Measurements from ENCODE around the gene TVP23A. TPM values are rescaled to one million over a fixed set of nuclear protein-coding genes. Genes with fewer than 3 reads are reported as not detected.

TVP23A gene
- total and polyA plus RNA-seq, 10 of the 15 experiments (the other 5 are each of a cell fraction or from before 2014, with no cell fraction given) = 1.1 to 6.4 (median 2.2) TPM

GRCh38 chr16:10822702-10823101 is 4.1 kb upstream of the TVP23A start:
- SMC1A ChIA-PET (ENCODE audit: uncharacterized antibody, unreplicated experiment) = interaction anchor here (1.5 kb wide), 1 partner anchor 10 kb away, joined by 8 read pairs; no protein-coding TSS in a partner anchor
- ATAC-seq (no peak), FAIRE-seq (no peak), DNase-seq (ENCODE audit: low read depth, low spot score) (no peak)
- peaks cover 26% of the 10 kb centered on the region for H3K4me1 ChIP-seq (ENCODE audit: control insufficient read depth, insufficient read depth, low read length)
- H3K79me2 ChIP-seq (ENCODE audit: control insufficient read depth, insufficient read depth, low read length) = no peaks in the 10 kb centered on the region
- POLR2A ChIA-PET = interaction anchor here (0.8 kb wide), 1 partner anchor 47 kb away, joined by 3 read pairs; no protein-coding TSS in a partner anchor
- H3K36me3 ChIP-seq (ENCODE audit: control insufficient read depth in 2 of 2, insufficient read depth in 2 of 2, low read length in 1 of 2) = no peaks in the 10 kb centered on the region
- RAD21 ChIA-PET (ENCODE audit: unreplicated experiment) = interaction anchor here (1.0 to 1.3 kb wide), 2 partner anchors 11 to 308 kb away, joined by 3 to 4 read pairs; no protein-coding TSS in a partner anchor
- in situ Hi-C loops (cut with MboI) (no loop called here), intact Hi-C loops (cut with micrococcal nuclease; ENCODE audit: unreplicated experiment) (no loop called here)
- CTCF ChIA-PET = no interaction called here
- no peaks in the 10 kb centered on the region for H4K20me1 ChIP-seq (ENCODE audit: control insufficient read depth, insufficient read depth)
- no peak for TF ChIP-seq FOS (IDR thresholded peaks at IDR 0.05; ENCODE audit: borderline replicate concordance, extremely low read depth, insufficient read length)
- no peak for TF ChIP-seq JUND (IDR thresholded peaks at IDR 0.05; ENCODE audit: low read depth, low read length)
- no peak for TF ChIP-seq CEBPZ (IDR thresholded peaks at IDR 0.05; ENCODE audit: low read depth, low read length)
- TF ChIP-seq PAX5 (IDR thresholded peaks at IDR 0.05; ENCODE audit: borderline replicate concordance, low read depth, low read length) = no peak
- TF ChIP-seq KDM1A (IDR thresholded peaks at IDR 0.05; ENCODE audit: borderline replicate concordance) = no peak
- TF ChIP-seq MEF2B (IDR thresholded peaks at IDR 0.05; ENCODE audit: partially characterized antibody, poor library complexity, severe bottlenecking) = no peak
- no peak for TF ChIP-seq TAF1 (IDR thresholded peaks at IDR 0.05; ENCODE audit: borderline replicate concordance, low read depth, low read length)
- TF ChIP-seq CUX1 (IDR thresholded peaks at IDR 0.05; ENCODE audit: insufficient replicate concordance, low read depth, low read length) = no peak
- no peak for TF ChIP-seq ATF7 (IDR thresholded peaks at IDR 0.05; ENCODE audit: low read depth)
- no peak for TF ChIP-seq ZBED1 (IDR thresholded peaks at IDR 0.05; ENCODE audit: borderline replicate concordance)
- TF ChIP-seq SIN3A (IDR thresholded peaks at IDR 0.05; ENCODE audit: low read depth, low read length) = no peak
- no peak overlapping the region; the same call in 1 of the 2 replicates for H3K27ac ChIP-seq (ENCODE audit: control insufficient read depth, insufficient read depth)
- no peak overlapping the region for H3K4me2 ChIP-seq (ENCODE audit: control insufficient read depth, insufficient read depth)
- no peaks in the 10 kb centered on the region for H3K9me3 ChIP-seq (replicated peaks; ENCODE audit: control insufficient read depth, insufficient read depth, low read length)
- H2AFZ ChIP-seq (ENCODE audit: control insufficient read depth, low read depth, low read length) = no peak overlapping the region
- H3K4me3 ChIP-seq = no peak overlapping the region
- WGBS (ENCODE audit: insufficient coverage, insufficient replicate concordance, low lambda C conversion rate, missing lambda C conversion rate) = 91% methylated on average over 7 of the region's 7 CpGs
- H3K9ac ChIP-seq (ENCODE audit: control insufficient read depth, insufficient read depth, low read length) = no peak overlapping the region
- no peaks in the 10 kb centered on the region for H3K27me3 ChIP-seq (replicated peaks in 1 of 2; ENCODE audit: control insufficient read depth in 2 of 2, insufficient read depth in 2 of 2, low read length in 1 of 2)
- no TSS peak for BruUV-seq (replicated peaks)
